NCI-H128 (cell line): Measurements from ENCODE around the gene GTSE1.

Experiments used
- DNase-seq: peaks from one replicate; lab custom pipeline; 2025; ENCODE audit not compliant: unreplicated experiment; lab: John Stamatoyannopoulos, UW

GTSE1 gene

DNA sequence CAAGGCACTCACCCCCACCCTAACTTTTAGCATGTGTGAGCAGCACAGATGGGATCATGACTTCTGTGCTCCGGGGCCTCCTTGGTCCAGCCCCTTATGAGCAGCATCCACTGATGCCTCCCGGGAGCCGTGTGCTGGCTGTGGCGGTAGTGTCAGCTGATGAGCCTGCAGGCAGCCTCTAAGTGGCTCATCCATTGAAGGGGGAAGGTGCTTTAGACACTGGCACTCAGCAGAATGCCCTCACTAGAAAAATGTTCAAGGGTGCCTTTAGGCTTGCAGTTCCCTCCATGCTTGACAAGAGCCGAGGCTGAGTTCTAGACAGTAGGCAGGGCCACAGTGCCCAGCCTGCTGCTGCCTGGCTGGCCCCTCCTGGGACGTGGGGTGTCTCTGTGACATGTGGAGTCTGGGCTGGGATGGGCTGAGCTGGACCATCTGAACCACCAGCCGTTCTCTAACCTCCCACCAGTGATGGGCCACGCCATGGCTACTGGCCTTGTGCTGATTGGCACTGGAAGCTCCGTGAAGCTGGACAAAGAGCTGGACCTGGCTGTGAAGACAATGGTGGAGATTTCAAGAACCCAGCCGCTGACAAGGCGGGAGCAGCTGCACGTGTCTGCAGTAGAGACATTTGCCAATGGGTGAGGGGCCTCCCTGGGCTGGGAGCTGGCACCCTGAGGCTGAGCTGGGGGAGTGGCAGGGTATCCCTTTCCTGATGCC is 23.1 kb upstream of the GTSE1 start:
- DNase-seq, result no peak

DNA sequence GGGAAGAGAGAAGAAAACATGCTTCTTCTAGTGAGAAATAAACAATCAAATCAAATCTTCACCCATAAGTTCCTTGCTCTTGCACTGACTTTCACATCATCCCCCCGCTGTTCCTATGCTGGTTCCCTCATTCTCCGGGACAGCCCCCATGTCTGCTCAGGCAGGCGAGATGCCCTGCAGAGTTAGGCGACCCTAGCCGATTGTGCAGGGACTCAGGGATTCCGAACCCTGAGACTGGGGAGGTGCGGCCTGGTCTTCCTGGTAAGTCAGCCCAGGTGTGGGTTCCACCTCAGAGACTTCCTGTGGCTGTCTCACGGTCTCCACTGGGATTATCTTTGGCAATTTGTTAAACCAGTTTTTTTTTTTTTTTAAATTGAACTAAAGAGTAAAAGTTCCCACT is 22.3 kb upstream of the GTSE1 start:
- no peak for DNase-seq

DNA sequence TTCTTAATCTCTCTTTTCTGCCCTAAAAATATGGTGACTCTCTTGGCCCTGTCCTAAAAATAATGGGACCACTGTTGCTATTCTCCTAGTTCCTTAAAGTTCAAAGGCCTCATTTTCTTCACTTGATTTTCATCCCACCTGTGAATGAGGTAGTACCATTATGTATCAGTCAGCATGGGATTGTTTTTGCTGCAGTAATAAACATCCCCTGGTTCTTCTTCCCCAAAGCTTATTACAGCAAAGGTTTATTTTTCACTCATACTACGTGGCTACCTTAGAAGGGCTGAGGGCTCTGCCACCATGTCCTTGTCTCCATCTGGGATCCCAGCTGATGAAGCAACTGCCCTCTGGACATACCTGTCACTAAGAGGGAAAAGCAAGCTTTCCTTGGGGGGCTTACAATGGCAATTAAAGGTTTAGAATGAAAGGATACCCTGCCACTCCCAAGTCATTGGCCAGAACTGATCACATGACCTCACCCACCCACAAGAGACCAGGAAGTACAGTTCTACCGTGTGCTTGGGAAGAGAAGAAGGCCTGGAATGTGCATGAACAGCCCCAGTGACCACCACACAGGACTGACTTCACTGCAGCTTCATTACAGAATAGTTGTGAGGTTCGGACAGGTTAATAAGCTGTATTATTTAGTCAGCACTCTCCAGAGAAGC is 21.1 kb upstream of the GTSE1 start:
- no peak for DNase-seq

DNA sequence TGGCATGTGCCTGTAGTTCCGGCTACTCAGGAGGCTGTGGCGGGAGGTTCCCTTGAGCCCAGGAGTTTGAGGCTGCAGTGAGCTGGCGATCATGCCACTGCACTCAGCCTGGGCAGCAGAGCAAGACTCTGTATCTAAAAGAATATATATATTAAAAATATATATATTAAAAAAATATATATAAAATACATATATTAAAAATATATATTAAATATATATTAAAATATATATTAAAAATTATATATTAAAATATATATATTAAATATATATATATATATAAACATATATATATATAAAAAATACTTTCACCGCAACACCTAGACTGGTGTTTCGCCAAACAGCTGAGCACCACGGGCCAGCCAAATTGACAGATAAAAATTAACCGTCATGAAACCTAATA is 20.1 kb upstream of the GTSE1 start:
- no peak for DNase-seq

DNA sequence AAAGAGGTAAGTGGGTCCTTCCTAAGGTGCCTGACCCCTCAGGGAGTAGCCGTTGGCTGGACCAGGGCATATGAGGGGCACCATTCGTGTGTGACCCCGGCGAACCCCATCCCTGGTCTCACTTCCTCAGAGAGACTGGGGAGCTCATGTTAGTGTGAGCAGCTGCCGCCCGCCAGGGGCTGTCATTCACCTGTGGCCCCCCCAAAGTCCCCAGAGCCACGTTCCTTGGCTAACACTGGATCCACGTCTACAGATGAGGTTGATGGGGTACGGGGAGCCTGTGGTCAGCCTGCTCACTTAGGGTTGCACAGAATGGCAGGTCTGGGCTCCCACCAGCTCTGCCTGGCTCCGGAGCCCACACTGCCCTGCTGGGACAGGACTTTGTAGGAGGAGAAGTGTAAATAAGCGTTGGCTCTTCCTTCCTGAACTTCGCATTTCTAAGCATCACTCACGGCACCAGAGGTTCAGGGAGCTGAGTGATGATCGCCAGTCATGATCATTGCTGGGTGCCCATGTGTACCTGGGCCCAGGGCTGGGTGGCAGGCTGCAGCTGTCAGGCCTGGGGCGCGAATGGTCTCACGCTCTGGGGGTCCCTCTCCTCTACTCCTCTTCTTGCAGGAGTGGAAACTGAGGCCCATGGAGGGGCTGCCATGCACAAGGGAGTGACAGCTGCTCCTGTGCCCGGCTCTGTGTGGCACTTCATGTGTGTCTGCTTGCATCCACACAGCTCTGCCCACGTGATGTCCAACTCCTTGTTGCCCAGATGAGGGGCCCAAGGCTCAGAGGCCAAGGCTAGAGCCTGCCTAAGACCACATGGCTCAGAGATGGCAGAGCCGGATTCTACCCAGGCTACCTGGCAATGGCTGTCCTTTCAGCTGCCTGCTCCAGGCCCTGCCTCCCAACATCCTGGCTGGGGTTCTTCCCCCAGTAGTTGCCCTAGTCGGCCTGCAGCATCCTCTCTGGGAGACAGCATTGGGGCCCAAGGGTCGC is 17.7 kb upstream of the GTSE1 start:
- no peak for DNase-seq

DNA sequence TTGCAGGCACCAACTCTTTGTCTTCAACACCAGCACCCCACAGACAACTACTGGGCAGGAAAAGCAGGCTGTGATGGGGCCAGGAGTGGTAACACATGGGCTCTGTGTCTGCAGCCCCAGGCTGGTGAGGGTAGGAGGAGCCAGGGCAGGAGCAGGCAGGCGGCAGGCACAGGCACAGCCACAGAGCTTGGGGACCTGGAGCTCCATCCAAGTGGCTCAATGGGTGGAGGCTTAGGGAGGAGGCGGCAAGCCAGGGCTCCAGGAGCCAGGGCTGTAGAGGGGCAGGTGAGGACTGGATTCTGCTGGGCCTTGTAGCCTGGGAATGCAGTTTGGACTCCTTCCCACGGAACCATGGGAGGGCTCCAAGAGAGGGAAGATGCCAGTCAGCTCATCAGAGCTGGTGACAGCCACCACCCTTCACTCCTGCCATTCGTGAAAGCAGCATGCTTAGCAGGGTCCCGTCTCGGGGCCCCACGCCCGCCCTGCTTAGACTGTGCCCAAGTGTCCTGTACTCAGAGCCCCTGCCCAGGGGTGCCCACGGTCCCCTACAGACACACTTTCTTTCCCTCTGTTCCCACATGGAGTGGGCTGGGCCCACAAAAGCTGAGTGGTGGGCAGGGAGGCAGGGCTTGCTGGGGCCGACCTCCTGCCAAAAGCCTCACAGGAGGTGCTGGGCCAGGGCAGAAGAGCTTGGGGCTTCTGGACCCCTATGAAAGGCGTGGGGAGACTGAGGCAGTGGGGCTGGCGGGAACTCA is 16.4 kb upstream of the GTSE1 start:
- DNase-seq, result no peak

DNA sequence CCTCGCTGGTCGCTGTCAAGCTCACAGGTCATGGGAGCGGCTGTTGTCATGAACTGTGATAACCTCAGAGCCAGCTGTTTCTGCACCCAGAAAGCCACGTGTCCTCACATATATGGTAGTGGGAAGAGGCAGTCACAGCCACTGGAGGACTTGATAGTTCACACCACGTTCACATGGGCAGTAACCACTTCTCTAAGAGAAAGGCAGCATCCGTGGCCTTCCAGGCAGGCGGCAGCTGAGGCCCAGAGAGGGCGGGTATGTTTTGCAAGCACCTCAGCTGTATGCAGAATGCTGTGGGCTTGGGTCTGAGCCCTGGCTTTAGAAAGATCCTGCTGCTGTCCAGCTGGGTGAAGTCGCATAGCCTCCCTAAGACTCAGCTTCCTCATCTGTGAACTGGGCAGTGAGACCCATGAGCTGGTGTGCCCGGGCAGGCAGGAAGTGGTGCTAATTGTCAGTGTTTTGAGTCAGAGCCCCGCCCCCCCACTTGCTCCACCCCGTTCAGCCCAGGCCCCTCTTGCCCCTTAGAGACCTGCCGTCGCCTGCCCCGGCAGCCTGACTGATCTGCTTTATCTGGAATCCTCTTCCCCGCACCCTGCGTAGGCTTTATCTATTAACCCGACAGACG is 15.6 kb upstream of the GTSE1 start:
- DNase-seq, result no peak

DNA sequence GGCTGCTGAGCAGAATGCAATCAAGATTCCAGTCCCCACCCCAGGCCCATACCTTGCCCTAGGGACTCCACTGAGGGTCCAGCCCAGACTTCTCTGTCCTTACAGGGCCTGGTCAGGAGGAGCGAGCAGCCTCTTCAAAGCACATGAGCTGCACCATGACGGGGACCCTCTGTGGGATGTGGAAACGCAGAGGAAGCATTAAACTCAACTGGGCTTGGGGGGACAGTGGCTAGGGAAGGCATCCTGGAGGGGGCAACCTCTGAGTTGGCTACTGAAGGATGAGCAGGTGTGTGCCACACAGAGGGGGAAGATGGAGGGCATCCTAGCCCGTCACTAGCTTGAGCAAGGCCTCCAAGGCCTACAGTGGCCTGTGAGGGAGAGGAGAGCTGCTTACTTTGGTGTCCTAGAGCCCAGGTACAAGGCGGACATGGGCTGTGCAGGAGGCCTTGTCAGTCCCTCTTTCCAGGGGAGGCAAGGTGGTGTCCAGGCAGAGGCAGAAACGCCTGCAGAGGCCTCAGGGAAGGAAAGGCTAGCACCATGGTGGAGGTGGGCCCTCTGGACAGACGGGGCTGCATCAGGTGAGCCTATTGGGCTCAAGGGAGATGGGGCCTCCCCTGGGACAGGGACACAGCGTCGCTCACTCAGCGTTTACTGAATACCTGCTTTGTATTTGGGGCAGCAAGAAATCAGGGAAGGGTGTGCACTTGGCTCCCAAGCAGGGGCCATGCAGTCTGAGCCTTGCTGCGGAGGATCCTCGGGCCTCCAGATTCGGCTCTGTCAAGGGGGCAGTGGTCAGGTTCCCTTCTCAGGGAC is 14.6 kb upstream of the GTSE1 start:
- DNase-seq, result no peak

DNA sequence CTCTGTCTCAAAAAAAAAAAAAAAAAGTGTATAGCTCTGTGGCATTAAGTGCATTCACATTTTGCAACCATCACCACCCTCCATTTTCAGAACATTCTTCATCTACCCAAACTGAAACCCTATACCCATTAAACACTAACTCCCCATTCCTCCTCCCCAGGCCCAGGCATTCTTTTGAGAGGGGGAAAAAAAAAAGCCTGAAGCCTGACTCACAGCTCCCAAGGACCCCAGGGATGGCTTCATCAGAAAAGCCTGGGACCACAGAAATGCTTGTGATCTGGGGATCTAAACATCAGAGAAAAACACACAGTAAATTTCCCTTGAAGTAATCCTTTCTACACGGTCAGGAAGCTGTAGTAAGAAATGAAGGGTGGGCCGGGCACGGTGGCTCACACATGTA is 10.7 kb upstream of the GTSE1 start:
- DNase-seq, result no peak

DNA sequence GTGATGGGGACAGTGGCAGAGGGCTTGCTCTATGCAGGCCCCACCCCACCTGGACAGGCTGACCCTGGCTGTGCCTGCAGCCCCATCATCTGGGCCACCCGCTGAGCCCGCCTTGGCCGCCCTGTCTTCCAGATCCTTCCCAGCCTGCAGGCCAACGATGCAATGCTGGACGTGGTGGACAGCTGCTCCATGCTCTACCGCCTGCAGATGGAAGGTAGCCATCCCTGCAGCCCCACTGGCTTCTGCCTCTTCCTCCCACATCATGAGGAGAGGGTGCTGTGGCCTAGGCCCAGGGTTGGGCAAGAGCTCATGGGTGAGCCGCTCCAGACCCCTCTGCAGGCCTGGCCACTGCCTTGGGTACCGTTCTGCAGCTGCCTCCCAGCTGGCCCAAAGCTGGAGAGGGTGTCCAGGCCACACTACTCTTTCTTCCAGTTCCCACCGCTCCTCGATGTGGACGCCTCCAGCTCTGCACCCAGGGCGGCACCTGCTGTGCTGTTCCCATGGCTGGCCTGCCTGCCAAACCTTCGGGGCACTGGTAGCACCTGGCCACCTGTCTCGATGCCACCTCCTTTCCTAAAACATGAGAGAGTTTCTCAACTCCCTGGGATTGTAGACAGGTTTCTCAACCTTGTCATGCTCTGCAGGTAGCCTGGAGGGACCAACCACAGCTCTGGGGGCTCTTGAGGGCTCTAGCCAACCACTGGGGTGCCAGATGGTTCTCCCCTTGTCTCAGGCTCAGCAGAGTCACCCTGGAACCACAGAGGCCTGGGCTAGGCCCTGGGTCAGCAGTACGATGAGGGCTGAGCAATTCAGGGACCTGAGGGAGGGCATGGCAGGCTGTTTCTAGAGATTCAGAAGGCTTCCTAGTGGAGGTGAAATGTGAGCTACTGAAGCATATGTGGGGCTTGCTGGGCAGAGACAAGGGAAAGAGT is 9.5 kb upstream of the GTSE1 start:
- no peak for DNase-seq

DNA sequence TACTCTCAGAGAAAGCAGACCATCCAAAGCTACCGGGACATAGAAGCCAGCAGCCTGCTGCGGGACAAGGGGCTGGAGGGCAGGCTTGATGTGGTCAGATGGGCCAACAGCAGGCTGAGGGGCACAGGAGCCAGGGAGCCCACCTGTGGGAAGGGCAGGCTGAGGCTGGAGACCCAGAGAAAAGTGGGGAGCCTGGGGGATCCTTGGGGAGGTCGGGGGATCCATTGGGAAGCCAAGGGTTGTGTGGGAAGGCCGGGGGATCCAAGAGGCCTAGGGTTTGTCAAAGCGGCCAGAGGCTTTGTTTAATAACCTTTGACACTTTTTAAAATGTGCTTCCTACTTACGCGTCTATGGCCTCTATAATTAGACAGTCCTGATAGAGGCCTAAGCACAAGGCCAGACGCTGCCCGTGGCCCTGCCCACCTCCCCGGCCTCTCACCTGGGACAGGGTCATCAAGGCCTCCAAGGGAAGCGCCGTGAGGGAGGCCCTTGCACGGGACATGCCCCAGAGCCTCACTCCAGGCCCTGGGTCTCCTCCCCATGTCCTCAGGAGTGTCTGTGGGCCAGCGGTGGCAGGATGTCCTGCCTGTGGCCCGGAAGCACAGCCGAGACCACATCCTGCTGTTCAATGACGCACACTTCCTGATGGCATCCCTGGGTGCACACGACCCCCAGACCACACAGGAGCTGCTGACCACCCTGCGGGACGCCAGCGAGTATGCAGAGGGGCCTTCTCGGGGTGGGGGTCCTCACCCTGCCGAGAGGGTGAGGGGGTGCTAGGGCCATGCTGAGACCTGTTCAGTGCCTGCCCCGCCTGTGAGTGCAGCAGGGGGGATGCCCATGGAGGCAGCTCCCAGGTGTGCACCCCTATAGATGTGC is 8.6 kb upstream of the GTSE1 start:
- no peak for DNase-seq

DNA sequence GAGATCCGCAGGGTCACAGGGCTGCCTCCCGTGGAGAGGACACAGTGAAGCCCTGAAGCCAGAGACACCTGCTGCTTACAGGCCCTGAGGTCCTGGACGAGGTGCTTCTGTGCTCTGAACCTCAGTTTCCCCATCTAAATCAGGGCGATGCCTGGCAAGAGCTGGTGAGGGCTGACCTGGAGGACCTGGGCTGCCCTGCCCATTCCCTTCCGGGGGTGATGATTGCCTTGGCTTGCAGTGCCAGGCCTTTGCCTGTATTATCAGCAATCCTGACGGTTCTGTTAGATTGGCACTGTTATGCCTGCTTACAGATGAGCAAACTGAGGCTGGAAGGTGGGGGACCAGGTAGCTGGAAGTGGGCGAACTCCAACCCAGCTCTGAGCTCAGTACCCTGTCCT is 7.8 kb upstream of the GTSE1 start:
- no peak for DNase-seq

DNA sequence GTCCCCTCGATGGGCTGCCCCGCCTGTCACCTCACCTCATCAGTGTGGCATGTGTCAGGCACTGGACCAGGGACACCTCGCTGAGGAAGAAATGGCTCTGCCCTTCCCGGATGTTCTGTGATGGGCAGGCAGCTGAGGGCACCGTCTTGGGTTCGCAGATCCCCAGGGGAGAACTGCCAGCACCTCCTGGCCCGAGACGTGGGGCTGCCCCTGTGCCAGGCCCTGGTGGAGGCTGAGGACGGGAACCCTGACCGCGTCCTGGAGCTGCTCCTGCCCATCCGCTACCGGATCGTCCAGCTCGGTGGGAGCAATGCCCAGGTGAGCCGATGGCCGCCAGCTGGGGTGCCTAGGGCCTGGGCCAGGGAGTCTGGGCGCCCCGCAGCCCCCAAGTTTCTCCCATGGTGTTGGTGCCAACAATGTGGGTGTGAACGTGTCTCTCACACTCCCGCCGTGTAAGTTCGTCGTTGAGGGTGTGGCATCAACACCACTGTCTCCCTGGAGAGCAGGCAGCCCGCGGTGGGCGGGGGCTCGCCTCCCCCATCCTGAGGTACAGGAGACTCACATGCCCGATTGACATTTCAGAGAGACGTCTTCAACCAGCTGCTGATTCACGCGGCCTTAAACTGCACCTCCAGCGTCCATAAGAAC is 7.3 kb upstream of the GTSE1 start:
- no peak for DNase-seq

DNA sequence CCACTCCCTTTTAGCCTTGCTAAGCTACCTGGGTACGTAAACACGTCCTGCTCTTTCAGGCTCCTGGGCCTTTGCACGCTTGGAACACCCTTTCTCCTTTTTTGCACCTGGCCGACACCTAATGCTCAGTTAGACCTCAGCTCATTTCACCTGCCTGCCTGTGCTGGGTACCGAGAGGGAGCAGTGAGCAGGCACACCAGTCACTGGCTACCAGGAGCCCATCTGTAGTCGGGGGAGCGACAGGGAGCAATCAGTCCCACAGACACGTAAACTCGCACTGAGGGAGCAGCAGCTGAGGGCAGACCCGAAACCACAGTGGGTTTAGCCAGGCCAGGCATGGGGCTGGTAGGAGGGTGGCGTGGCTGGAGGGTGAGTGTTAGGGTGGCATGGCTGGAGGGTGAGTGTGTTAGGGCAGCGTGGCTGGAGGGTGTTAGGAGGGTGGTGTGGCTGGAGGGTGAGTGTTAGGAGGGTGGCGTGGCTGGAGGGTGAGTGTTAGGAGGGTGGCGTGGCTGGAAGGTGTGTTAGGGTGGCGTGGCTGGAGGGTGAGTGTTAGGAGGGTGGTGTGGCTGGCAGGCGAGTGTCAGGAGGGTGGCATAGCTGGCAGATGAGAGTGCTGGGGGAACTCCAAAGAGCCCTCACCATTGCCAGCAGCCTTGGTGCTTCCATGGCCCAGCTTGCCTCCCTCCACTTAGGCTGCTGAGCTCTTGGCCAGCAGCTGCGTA is 6.4 kb upstream of the GTSE1 start:
- no peak for DNase-seq

DNA sequence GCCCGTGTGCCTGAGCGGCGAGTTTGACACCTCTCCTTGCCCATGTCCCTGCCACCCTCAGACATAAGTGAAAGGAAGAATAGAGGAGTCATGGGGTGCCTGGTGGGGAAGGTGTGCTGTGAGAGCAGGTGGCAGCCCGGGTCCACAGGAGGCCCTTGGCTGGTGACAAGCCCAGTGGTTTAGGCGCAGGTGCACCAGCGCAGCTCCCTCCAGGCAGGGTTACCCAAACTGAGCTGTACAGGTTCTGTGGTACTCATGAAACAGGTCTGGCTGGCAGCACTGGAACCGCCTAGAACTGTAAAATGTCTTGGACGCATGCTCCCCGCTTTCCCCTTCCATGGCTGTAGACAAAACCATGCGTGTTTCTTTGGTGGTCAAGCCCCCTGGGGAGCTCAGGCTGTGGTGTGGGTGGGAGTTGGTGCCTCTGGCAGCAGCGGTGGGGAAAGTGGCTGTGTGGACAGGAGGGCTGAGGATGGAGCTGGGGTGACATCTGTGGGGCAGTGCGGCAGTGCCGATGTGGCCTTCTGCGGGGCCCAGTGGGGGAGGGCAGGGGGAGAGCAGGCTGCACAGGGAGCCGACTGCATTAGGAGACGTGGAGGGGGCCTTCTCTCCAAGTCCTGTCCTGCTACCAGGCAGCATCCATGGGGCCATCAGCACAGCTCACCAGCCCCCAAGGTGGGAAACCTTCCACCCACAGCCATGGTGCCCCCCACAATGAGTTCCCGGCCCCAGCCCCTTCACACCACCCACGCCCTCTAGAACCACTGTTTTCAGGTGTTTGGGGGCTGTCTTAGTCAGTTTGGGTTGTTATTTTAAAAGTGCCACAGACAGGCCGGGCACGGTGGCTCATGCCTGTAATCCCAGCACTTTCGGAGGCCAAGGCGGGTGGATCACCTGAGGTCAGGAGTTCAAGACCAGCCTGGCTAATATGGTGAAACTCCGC is 5.6 kb upstream of the GTSE1 start:
- DNase-seq, result no peak
